Measurements from ENCODE around the gene SLC10A1.
"Not testable (repeated sequence)": the region's sequence is repeated elsewhere in the genome, so short reads cannot be mapped to it uniquely, and the experiment has no call there.

Gene SLC10A1

DNA sequence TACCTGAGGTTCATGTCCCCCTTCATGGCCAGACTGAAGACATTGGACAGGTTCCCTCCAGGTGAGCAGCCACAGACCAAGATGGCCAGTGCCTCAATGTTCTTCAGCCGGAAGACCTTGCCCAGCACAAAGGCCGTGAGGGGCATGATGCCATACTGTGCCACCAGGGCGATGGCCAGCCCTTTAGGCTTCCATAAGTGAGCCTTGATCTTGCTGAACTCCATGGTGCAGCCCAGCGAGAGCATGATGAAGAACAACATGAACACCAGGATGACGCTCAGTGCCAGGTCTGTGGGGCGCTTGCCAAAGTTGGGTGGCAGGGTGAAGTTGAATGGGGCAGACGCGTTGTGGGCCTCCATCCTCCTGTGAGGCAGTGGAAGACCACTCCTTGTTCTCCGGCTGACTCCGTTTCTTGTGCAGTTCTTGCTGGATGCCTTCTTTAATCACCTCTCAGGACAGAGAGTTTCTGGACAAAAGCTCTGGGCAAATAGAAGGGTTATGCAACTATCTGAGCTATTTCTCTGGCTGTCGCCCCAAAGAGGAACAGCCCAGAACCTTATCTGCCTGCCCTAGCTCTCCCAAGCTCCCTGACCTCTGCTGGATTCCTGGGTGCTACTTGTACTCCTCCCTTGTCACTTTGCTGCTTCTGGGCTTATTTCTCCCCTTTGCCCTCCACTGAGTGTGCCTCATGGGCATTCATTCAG is at the start of gene SLC10A1:
Gene SLC10A1 (minus strand): TSS at position 445 of the 704 bp plus-strand sequence. CDS start 86 bp downstream, at position 359.
- no peak for DNase-seq (ENCODE audit: low read depth in 2 of 2, low spot score in 1 of 2)

DNA sequence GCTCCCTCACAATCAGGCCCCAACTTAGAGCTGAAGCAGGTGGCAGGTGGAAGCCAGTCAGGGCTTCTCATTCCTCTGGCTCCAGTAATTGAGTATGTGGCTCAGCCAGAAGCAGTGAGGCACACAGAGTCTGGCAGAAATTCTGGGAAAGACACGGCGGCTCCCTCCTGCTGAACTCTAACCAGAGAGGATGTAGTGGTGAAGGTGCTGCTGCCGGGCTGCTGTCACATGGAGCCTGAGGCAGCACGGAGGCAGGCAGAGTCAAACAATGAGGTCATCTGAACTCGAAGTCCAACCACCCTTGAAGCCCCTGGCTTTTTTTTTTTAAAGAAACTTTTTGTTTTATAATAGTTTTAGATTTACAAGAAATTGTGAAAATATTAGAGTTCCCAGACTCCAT is 48.7 kb upstream of the SLC10A1 start:
- DNase-seq (ENCODE audit: low read depth in 2 of 2, low spot score in 1 of 2) = no peak

DNA sequence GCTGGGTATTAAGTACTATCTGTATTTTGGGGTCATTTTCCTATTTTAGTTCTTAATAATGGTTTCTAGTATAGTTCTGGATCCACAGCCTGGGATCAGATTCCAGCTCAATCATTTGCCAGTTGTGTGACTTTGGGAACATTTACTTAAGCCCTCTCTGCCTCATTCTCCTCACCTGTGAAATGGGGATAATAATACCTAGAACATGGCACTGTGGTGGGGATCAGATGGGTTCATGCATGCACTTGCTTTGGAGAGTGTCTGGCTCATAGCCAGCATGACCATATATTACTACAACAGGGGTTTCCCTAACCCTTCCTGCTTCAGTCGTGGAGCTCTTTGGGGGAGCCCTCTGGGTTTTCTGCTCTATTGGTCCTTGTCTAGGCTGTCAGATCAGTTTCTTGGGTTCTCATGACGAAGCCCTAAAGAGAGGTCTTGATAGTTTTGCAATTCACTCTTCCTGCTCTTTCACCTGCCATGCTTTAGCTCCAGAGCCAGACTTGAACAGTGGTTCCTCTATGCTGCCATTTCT is 48.1 kb upstream of the SLC10A1 start:
- DNase-seq (ENCODE audit: low read depth in 2 of 2, low spot score in 1 of 2) = no peak

GRCh38 chr14:69844171-69844570 is 47.1 kb upstream of the SLC10A1 start:
- DNase-seq (ENCODE audit: low read depth in 2 of 2, low spot score in 1 of 2) = no peak

DNA sequence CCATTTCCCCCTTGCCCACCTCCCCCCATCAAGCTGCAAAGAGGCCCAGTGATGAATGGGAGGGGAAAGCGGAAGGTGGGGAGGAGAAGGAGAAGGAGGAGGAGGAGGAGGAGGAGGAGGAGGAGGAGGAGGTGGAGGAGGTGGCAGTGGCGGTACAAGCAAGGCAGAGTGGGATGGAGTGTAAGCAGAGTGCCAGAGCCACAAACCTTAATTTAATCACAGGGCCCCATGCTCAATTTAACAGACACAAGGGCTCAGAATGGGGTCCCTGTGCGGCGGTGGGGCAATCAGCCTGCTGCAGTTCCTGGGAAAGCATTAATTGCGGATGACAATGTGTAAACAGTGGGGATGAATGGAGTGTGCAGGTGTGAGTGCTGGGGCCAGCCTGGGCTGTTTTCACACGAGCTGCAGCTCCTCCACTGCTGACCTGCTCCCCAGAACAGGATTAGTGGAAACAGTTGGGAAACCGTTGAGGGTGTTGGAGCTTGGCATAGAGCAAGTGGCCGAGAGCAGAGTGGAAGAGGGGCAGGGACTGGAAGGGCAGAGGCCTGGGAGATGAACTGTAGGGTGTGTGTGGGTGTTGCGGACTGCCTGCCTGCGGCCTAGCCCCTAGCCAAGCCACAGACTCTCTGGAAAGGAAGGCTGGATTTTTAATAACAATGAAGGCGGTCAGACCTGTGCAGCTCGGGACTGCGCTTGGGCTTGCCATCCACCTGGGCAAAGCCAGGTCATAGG is 45.8 kb upstream of the SLC10A1 start:
- DNase-seq (ENCODE audit: low read depth in 2 of 2, low spot score in 1 of 2) = no peak

GRCh38 chr14:69841656-69842055 is 44.6 kb upstream of the SLC10A1 start:
- no peak for DNase-seq (ENCODE audit: low read depth in 2 of 2, low spot score in 1 of 2)

GRCh38 chr14:69839661-69840060 is 42.6 kb upstream of the SLC10A1 start:
- DNase-seq (ENCODE audit: low read depth in 2 of 2, low spot score in 1 of 2) = no peak

DNA sequence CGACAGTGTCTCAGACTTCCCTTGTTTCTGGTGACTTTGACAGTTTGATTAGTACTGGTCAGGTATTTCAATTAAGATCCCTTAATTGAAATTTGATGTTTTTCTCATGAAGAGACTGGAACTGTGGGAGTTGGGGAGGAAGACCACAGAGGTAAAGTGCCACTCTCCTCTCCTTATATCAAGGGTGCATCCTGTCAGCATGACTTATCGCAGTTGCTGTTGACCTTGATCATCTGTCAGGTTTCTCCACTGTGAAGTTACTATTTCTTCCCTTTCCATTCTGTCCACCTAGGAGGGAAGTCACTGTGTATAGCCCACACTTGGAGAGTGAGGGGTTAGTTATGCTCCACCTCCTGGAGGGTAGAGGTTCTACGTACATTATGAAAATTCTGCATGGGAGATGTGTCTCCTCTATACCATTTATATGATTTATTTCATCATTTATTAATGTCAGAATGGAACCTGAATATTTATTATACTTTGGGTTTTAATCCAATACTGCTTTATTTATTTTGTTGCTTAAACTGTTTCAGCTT is 41.9 kb upstream of the SLC10A1 start:
- DNase-seq (ENCODE audit: low read depth in 2 of 2, low spot score in 1 of 2) = no peak

DNA sequence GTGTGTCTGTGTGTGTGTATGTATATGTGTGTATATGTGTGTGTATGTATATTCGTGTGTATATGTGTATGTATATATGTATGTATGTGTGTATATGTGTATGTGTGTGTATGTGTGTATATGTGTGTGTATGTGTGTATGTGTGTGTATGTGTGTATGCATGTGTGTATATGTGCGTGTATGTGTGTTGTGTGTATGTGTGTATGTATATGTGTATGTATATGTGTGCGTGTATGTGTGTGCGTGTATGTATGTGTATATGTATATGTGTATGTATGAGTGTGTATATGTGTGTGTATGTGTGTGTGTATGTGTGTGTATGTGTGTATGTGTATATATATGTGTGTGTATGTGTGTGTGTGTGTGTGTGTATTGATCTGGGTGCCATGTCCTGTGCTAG is 31.8 kb upstream of the SLC10A1 start:
- no peak for DNase-seq (ENCODE audit: low read depth in 2 of 2, low spot score in 1 of 2)

DNA sequence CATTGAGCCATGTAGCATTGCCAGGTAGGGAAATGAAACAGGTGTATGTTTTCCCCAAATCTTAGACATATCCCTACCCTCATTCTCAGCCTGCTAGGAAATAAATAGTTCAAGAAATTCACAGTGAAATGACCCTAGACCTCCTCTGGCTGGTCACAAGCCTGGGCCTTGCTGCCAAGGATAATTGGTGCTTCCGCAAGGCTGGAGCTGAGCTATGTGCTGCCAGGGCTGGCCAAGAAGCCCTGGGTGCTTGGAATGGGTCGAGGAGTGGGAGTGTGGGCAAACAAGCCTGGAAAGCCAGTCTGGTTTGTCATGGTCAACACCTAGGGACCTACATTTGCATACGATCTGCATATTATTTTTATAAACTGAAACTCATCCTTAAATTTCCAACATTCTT is 31.3 kb upstream of the SLC10A1 start:
- no peak for DNase-seq (ENCODE audit: low read depth in 2 of 2, low spot score in 1 of 2)

DNA sequence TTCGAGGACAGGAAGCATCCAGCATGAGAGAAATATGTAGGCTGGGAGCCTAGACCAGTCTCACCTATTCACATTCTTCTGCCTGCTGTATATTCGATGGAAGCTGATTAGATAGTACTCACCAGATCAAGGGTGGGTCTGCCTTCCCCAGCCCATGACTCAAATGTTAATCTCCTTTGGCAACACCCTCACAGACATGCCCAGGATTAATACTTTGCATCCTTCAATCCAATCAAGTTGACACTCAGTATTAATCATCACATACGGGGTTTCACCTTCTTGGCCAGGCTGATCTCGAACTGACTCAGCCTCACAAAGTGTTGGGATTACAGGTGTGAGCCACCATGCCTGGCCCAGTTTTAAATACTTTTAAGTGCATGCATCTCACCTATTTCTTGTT is 30.5 kb upstream of the SLC10A1 start:
- DNase-seq (ENCODE audit: low read depth in 2 of 2, low spot score in 1 of 2) = no peak

DNA sequence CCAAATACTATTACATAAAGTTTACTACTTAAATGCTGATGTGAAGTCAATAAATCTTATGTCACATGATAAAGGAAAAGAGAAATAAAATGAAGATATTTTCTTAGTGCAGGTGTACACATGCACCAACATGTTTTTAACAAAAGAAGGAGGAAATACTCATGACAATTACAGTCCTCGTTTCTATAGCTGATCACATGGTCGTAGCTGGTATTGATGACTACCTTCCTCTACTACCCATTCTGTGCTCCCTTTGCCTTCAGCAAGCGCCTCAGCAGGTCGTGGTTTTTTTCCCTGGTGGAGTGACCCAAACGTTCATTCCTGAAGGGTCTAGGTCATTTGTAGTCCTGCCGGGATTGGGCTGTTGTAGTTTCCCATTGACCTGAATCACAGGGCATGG is 25.4 kb upstream of the SLC10A1 start:
- no peak for DNase-seq (ENCODE audit: low read depth in 2 of 2, low spot score in 1 of 2)

- no peak for DNase-seq (ENCODE audit: low read depth in 2 of 2, low spot score in 1 of 2)
Observed at GRCh38 chr14:69820991-69821390, 23.9 kb upstream of the SLC10A1 start.

DNA sequence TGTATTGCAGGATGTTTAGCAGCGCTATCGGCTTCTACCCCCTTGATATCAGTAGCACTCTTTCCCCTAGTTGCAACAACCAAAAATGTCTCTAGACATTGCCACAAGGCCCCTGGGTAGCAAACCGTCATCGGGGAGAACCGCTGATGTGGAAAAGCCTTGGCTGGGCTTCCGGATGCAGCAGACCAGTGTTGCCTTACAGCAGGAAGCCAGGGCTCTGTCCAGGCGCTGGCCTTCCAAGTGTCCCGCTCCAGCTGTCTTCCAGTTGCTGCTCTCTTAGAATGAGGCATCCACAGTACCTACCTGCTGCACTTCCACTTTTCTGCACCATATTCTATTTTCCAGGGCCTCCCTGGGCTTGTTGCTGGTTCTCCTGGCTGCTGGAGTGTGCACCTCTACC is 22.6 kb upstream of the SLC10A1 start:
- DNase-seq (ENCODE audit: low read depth in 2 of 2, low spot score in 1 of 2) = no peak

DNA sequence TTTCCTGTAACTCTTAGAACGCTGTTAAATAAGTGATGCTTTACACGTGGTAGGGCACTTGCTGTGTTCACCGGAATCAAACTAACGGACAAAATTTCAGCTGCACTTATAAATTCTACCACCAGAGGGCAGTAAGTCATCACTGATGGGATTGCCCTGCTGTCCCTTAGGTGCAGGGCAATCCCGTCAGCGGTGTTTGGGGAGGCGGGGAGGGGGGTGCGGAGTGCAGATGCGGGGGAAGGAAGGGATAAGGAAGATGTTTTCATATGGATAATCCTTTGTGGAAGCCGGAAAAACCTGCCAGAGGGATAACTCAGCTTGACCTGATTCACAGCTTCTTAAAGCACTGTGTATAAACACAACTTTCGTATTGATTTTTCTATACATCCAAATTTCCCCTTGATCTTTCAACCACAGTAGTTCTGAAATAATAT is 21.7 kb upstream of the SLC10A1 start:
- DNase-seq (ENCODE audit: low read depth in 2 of 2, low spot score in 1 of 2) = peak; percentile 7 to 8

DNA sequence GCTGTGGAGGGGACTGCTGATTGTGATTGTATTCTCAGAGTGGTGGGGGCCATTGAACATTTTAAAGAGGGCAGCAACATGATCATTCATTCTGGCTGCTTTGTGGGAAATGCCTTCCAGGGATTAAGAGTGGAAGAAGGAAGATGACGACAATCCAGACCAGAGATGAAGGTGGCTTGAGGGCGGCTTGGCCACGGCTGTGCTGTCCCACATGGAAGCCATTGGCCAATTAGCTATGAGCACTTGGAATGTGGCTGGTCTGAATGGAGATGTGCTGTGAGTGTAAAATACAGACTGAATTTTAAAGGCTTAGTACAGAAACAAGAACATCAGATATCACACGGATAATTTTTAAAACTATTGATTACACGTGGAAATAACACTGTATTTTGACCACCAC is 19.2 kb upstream of the SLC10A1 start:
- no peak for DNase-seq (ENCODE audit: low read depth in 2 of 2, low spot score in 1 of 2)

GRCh38 chr14:69815556-69815955 is 18.5 kb upstream of the SLC10A1 start:
- DNase-seq (ENCODE audit: low read depth in 2 of 2, low spot score in 1 of 2) = no peak

- no peak for DNase-seq (ENCODE audit: low read depth in 2 of 2, low spot score in 1 of 2)
Observed at GRCh38 chr14:69814397-69814796, 17.4 kb upstream of the SLC10A1 start.

- DNase-seq (ENCODE audit: low read depth in 2 of 2, low spot score in 1 of 2) = not testable (repeated sequence)
Observed at GRCh38 chr14:69813346-69813745, 16.3 kb upstream of the SLC10A1 start.

DNA sequence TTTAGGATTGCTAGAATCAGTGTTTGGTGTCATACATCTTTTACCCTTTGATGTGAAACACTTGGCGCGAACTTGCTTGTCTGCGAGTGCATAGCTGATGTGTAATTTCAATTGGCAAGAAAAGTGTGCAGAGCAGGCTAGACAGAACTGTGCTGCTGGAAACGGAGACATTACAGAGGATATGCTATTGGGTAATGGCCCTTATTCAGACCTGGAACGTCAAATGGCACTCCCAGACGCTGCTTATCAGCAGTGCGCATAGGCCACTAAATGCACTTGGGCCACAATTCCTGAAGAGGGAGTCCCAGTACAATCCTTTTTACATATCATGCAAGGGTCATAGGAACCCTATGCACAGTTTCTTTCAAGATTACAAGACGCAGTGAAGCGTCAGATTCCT is 15.7 kb upstream of the SLC10A1 start:
- DNase-seq (ENCODE audit: low read depth in 2 of 2, low spot score in 1 of 2) = no peak

DNA sequence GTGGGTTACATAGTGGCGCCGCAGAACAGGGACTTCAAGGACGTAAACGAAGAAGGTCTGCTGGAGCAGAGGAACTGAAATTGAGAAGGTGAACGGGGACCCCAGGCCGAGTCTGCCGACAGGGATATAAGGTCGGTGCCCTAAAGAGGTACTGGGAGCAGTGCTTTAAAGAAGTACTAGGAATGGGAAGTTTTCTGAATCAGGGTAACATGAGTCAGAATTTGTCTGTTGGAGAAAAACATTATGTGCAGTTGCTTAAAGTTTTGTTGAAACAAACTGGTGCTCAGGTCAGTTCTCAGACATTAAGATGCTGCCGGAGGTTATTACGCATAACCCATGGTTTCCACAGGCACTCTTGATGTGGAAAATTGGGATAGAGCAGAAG is 14.8 kb upstream of the SLC10A1 start:
- no peak for DNase-seq (ENCODE audit: low read depth in 2 of 2, low spot score in 1 of 2)

- DNase-seq (ENCODE audit: low read depth in 2 of 2, low spot score in 1 of 2) = no peak
Observed at GRCh38 chr14:69811227-69811867, 14.3 kb upstream of the SLC10A1 start.
